ENCODE measurements around the gene KCNMA1. TPM values are rescaled to one million over a fixed set of nuclear protein-coding genes. Genes with fewer than 3 reads are reported as not detected.

Gene KCNMA1
- total RNA-seq, 3 donors from 2014 or later = 45.4 to 312 (median 62.4) TPM

DNA sequence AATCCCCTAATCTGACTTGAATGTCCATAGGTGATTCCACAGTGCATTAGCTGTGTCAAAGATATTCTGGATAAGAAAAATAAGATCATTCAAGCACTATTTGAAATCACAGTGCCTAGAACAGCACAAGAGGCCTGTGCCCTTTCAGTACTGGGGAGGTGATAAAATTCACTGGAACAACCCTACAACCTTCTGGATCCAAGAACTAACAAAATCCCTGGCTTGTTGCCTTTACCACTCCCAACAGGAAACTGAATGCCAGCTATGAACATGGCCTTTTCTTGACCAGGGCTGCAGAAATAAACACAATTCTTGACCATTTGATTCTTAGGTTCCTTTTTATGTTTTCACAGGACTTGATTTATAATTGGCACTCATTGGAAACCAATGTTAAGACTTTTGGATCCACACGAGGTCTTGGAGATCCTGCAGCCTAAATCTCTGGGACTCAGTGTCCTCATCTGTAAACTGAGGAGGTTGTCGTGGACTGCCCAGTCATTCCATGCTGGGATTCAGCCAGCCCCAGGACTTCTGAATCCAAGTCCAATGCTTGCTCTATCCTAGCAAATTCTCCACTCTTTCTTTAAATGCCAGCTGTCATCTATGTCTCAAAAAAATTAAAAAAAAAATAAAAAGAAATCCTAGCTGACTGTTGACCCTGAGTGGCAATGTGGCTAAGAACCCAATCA is 624.7 kb downstream of the KCNMA1 start:
- H3K4me3 ChIP-seq = no peak overlapping the region
- ATAC-seq (no peak), DNase-seq (no peak)
- no peaks in the 10 kb centered on the region for H3K4me1 ChIP-seq (ENCODE audit: low read depth)
- TF ChIP-seq, protein P1, sequence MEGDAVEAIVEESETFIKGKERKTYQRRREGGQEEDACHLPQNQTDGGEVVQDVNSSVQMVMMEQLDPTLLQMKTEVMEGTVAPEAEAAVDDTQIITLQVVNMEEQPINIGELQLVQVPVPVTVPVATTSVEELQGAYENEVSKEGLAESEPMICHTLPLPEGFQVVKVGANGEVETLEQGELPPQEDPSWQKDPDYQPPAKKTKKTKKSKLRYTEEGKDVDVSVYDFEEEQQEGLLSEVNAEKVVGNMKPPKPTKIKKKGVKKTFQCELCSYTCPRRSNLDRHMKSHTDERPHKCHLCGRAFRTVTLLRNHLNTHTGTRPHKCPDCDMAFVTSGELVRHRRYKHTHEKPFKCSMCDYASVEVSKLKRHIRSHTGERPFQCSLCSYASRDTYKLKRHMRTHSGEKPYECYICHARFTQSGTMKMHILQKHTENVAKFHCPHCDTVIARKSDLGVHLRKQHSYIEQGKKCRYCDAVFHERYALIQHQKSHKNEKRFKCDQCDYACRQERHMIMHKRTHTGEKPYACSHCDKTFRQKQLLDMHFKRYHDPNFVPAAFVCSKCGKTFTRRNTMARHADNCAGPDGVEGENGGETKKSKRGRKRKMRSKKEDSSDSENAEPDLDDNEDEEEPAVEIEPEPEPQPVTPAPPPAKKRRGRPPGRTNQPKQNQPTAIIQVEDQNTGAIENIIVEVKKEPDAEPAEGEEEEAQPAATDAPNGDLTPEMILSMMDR (IDR thresholded peaks at IDR 0.05) = no peak
- intact Hi-C loops (cut with DNase I, micrococcal nuclease) = no loop called here
- H3K36me3 ChIP-seq (ENCODE audit: low read depth) = no peaks in the 10 kb centered on the region
- H3K9me3 ChIP-seq = no peaks in the 10 kb centered on the region

DNA sequence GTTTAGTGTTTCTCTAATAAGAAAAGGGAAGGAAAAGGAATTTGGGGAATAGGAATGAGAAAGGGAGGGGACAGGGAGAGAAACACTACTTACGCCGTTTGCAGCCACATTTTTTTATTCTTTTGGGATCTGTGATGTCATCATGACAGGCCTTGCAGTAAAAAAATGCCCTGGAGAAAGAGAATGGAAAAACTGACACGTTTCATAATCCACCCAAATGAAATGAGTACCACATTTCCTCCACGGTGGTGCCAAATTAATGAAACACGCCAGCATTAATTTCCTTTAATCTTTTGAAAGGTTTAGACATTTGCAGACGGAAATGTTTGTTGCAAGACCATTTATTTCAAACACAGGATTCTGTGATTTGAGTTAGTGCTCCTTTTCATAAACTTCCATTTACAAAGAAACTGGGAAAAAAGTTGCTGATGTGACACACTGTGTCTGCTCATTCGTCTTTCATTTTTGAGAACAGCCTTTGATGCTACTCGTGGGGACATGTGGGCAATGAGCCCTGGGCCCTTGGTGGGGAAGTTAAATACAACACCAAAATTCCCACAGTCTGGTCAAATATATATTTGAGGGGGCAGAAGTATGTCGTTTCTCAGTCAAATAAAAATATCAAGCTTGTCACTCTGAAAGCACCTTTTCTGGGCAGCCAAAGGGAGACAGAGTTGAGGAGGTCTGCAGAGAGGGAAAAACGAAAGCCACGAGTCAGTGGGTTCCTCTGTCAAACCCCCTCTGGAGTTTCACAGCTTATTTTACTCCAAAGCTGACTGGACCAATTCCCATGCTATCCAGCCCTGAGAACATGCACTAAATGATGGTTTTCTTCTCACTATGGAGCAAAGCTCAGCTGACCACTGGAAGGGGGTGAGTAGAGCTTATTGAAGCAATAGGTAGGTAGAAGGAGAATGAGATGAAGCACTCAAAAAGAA is 625.5 kb downstream of the KCNMA1 start:
- TF ChIP-seq, protein P1 (IDR thresholded peaks at IDR 0.05) = no peak
- DNase-seq (no peak), ATAC-seq (no peak)
- intact Hi-C loops (cut with DNase I, micrococcal nuclease) = no loop called here
- Histone ChIP-seq H3K4me1 (ENCODE audit: low read depth) (no peaks in the 10 kb centered on the region), H3K9me3 (no peaks in the 10 kb centered on the region), H3K4me3 (no peak overlapping the region), H3K36me3 (ENCODE audit: low read depth) (no peaks in the 10 kb centered on the region)

DNA sequence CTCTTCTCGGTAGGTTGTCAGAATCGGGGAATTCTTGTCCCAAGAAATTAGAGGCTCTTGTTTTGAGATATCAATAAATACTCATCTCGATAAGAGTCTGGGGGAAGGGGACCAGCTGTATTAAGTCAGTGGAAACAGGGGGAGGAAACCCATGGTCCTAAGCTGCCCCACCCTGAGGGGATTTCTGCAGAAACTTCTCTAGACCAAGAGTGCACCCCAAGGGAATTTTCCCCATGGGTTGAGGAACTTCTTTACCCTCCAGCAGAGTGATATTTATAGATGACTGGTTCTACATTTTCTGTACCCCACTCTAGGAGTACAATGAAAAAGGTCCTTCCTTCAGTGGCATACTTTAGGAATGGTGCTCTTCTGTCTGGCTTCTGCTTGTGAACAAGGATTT is 627.2 kb downstream of the KCNMA1 start:
- intact Hi-C loops (cut with DNase I, micrococcal nuclease) = no loop called here
- H3K36me3 ChIP-seq (ENCODE audit: low read depth) = no peaks in the 10 kb centered on the region
- DNase-seq (no peak), ATAC-seq (no peak)
- H3K9me3 ChIP-seq = no peaks in the 10 kb centered on the region
- TF ChIP-seq, protein P1 (IDR thresholded peaks at IDR 0.05) = no peak
- no peaks in the 10 kb centered on the region for H3K4me1 ChIP-seq (ENCODE audit: low read depth)
- H3K4me3 ChIP-seq = no peak overlapping the region

DNA sequence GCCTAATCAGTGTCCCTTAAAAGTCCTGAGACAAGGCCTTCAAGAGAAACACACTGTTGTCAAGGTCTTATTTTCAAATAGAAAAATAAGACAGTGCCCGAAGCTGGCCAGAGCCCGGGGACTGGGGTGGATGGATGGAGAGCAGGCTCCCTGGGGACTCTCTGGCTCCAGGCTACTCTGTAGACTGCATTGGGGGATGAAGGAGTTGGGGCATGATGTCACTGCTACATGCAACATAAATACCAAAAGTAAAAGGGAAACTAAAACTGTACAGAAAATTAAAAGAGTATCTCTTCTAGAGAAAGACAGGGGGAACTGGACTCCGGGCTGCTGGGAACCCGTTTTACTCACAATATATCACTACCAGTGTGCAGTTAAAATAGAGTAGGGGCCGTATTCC is 629.8 kb downstream of the KCNMA1 start:
- intact Hi-C loops (cut with DNase I, micrococcal nuclease) = no loop called here
- ATAC-seq = no peak
- no peak for DNase-seq
- TF ChIP-seq, protein P1 (IDR thresholded peaks at IDR 0.05) = no peak
- H3K4me1 ChIP-seq (ENCODE audit: low read depth) = no peaks in the 10 kb centered on the region
- H3K4me3 ChIP-seq = no peak overlapping the region
- no peaks in the 10 kb centered on the region for H3K36me3 ChIP-seq (ENCODE audit: low read depth)
- H3K9me3 ChIP-seq = no peaks in the 10 kb centered on the region

DNA sequence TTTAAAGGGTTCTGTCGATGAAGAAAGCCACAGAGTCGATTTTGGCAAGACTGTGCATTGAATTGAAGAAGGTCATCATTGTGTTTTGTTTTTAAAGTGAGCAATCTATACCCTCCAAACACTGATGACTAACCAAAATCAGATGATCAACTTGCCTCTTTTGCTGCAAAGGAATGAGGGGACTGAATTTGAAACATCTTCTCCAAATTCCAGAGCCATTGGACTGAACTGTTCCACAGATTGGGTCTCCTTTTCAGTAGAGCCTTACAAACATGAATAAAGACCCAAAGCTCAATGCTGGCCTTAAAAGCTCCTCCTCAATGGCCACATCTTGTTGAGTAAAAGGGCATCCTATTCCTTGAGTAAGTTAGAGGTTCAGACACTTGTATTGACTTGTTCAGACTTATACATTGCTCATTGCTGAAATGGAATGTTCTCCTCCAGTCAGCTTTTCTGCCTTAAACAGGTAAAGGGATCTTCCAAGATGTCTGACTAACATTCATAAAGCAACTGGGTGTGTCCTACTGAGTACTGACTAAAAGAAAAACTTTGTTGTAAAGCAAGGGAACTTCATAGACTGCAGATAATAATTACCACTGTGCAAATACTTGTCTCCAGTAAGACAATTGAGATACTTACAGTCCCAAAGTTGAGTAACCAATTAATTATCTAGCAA is 630.6 kb downstream of the KCNMA1 start:
- H3K36me3 ChIP-seq (ENCODE audit: low read depth) = no peaks in the 10 kb centered on the region
- H3K9me3 ChIP-seq = no peaks in the 10 kb centered on the region
- no peak for DNase-seq
- no peak for ATAC-seq
- no peaks in the 10 kb centered on the region for H3K4me1 ChIP-seq (ENCODE audit: low read depth)
- intact Hi-C loops (cut with DNase I, micrococcal nuclease) = no loop called here
- H3K4me3 ChIP-seq = no peak overlapping the region
- TF ChIP-seq, protein P1 (IDR thresholded peaks at IDR 0.05) = no peak
